ENCODE data around the gene FOXK1. TPM values are rescaled to one million over a fixed set of nuclear protein-coding genes. Genes with fewer than 3 reads are reported as not detected.

FOXK1 gene
- total and polyA plus RNA-seq, 7 donors: 1.8 to 47.1 (median 17.1) TPM

- TF ChIP-seq EP300 (IDR thresholded peaks at IDR 0.05): no peak
- no peak for TF ChIP-seq POLR2A (IDR thresholded peaks at IDR 0.05)
- no peak for TF ChIP-seq POLR2AphosphoS5 (IDR thresholded peaks at IDR 0.05)
- no peak for TF ChIP-seq CTCF (IDR thresholded peaks at IDR 0.05)
- 47 to 68% methylated on average over 14 of the region's 14 CpGs for WGBS, 2 donors
- H3K27me3 ChIP-seq: peaks cover 0 to 4% (median 0%) of the 10 kb centered on the region in 3 donors
- intact Hi-C loops (cut with DNase I): no loop called here
- no peak overlapping the region for H3K4me3 ChIP-seq
- peaks cover 0 to 15% (median 0%) of the 10 kb centered on the region in 4 donors for H3K36me3 ChIP-seq
- DNase-seq: no peak
- no peaks in the 10 kb centered on the region for H3K9me3 ChIP-seq
- H3K27ac ChIP-seq: no peak overlapping the region
- H3K4me1 ChIP-seq: no peaks in the 10 kb centered on the region
These were observed 132.3 kb downstream of the FOXK1 start for GRCh38 chr7:4814433-4814832.

GRCh38 chr7:4815121-4815520, 133.0 kb downstream of the FOXK1 start:
- H3K4me1 ChIP-seq: no peaks in the 10 kb centered on the region
- no peak for DNase-seq
- H3K27me3 ChIP-seq: peaks cover 0 to 4% (median 0%) of the 10 kb centered on the region in 3 donors
- intact Hi-C loops (cut with DNase I): no loop called here
- WGBS, 2 donors: 94 to 97% methylated on average over 14 of the region's 14 CpGs
- H3K36me3 ChIP-seq: peaks cover 0 to 15% (median 0%) of the 10 kb centered on the region in 4 donors
- H3K9me3 ChIP-seq: no peaks in the 10 kb centered on the region
- no peak overlapping the region for H3K4me3 ChIP-seq
- no peak overlapping the region for H3K27ac ChIP-seq
- TF ChIP-seq POLR2AphosphoS5 (IDR thresholded peaks at IDR 0.05) (no peak), EP300 (IDR thresholded peaks at IDR 0.05) (no peak), CTCF (IDR thresholded peaks at IDR 0.05) (no peak), POLR2A (IDR thresholded peaks at IDR 0.05) (no peak)

- 87 to 91% methylated on average over 38 of the region's 38 CpGs for WGBS, 2 donors
- TF ChIP-seq POLR2AphosphoS5 (IDR thresholded peaks at IDR 0.05): no peak
- no peak for TF ChIP-seq EP300 (IDR thresholded peaks at IDR 0.05)
- TF ChIP-seq CTCF (IDR thresholded peaks at IDR 0.05): no peak
- no peak for TF ChIP-seq POLR2A (IDR thresholded peaks at IDR 0.05)
- H3K4me3 ChIP-seq: no peak overlapping the region
- H3K27ac ChIP-seq: no peak overlapping the region
- no peaks in the 10 kb centered on the region for H3K9me3 ChIP-seq
- H3K36me3 ChIP-seq: peaks cover 0 to 15% (median 0%) of the 10 kb centered on the region in 4 donors
- H3K27me3 ChIP-seq: no peaks in the 10 kb centered on the region
- intact Hi-C loops (cut with DNase I): no loop called here
- no peak for DNase-seq
- H3K4me1 ChIP-seq: no peaks in the 10 kb centered on the region
These were observed 133.7 kb downstream of the FOXK1 start for GRCh38 chr7:4815609-4816418.

- no peak for DNase-seq
- 87 to 93% methylated on average over 26 of the region's 26 CpGs for WGBS, 2 donors
- no peaks in the 10 kb centered on the region for H3K27me3 ChIP-seq
These were observed 134.5 kb downstream of the FOXK1 start for GRCh38 chr7:4816419-4817080.

More at GRCh38 chr7:4816419-4817080, 134.5 kb downstream of the FOXK1 start:
- H3K4me3 ChIP-seq: no peak overlapping the region
- no peaks in the 10 kb centered on the region for H3K9me3 ChIP-seq
- TF ChIP-seq EP300 (IDR thresholded peaks at IDR 0.05): no peak
- no peak for TF ChIP-seq POLR2A (IDR thresholded peaks at IDR 0.05)
- no peak for TF ChIP-seq CTCF (IDR thresholded peaks at IDR 0.05)
- TF ChIP-seq POLR2AphosphoS5 (IDR thresholded peaks at IDR 0.05): no peak
- peaks cover 0 to 15% (median 0%) of the 10 kb centered on the region in 4 donors for H3K36me3 ChIP-seq
- intact Hi-C loops (cut with DNase I): no loop called here
- no peak overlapping the region for H3K27ac ChIP-seq
- H3K4me1 ChIP-seq: no peaks in the 10 kb centered on the region

Measured in sigmoid colon (tissue), 7 donors.